ENCODE measurements around the gene LIME1.

The LIME1 gene

DNA sequence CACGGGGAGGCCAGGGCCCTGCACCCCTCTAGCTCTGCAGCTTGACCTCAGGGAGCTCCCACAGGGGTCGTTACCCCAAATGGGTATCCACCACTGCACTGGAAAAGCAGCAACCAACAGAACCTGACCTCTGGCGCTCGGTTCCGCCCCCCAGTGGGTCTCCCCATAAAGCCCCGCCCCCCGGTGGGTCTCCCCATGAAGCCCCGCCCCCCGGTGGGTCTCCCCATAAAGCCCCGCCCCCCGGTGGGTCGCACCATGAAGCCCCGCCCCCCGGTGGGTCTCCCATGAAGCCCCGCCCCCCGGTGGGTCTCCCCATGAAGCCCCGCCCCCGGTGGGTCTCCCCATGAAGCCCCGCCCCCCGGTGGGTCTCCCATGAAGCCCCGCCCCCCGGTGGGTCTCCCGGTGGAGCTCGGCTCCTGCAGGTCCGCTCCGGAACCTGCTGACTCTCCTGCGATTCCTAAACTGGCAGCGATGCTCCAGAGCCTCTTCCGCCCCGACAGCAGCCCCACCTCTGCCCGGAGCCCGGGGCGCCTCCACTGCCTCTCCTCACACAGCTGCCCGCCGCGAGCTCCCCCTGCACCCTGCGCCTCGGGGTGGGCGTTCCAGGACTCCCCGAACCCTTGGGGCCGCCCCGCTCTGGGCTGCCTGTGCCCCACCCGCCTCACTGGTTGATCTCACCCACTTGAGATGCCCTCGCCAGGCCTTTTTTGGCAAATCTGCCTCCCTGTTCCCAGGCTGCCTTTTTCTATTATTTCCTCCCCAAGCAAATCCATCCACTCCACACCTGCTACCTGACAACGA is 15.2 kb downstream of the LIME1 start:
- DNase-seq: no peak

DNA sequence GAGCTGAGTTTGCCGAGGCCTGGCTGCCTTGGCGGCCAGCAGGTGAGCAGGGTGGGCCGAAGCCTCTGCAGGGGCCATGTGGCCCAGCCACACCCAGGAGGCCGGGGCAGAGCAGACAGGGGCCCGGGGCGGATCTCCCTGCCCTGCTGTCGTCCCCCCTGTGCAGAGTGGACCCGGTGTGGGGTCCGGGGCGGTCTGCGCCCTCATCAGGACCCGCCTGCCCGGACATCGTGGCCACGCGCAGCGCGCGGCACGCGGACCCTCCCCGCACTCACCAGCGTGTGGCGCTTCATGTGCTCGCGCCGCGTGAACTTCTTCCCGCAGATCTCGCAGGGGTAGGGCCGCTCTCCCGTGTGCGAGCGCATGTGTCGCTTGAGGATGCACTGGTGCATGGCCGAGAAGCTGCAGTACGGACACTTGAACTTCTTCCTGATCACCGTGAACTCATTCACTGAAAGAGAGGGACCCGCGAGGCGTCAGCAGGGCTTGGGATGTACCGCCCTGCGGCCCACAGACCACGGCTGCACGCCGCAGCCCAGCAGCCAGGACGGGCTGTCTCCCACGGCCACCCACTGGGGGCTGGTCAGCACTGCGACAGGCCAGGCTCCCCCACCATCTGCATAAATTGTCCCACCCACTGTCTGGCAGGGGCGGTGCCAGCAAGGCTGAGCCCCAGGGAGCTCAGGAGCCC is 16.1 kb downstream of the LIME1 start:
- DNase-seq: no peak

DNA sequence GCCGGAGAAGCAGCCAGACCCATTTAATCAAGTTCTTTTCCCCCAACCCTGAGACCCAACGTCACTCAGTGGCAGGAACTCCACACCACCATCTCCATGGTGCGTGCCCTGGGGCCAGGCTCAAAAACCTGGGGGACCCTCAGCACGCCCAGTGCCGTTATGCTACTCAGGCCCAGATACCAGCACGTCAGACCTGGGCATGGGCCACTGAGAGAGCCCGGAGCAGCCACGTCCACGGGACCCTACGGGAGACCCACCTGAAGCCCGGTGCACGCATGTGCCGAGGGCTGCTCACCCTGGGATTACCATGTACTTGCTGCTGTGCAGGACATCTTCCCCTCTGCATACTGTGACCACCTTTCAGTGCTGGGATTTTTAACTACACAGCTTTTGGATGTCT is 16.9 kb downstream of the LIME1 start:
- no peak for DNase-seq

DNA sequence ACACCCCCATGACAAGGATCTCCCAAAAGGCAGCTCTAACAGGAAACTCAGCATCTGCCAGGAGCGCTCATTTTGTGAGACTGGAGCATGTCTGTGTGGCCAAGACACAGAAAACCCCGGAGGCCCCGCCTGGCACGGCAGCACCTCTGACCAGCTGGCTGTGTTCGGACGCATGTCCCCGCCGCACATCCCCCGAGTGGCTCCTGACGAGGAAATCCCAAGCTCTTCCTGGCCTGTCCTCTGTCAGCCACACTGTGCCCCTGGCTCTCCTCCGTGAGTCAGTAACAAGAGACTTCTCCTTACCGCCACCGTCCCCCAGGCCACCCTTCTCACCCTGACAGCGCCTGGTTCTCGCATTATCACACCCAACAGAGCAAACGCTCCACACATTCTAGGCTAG is 17.5 kb downstream of the LIME1 start:
- no peak for DNase-seq

DNA sequence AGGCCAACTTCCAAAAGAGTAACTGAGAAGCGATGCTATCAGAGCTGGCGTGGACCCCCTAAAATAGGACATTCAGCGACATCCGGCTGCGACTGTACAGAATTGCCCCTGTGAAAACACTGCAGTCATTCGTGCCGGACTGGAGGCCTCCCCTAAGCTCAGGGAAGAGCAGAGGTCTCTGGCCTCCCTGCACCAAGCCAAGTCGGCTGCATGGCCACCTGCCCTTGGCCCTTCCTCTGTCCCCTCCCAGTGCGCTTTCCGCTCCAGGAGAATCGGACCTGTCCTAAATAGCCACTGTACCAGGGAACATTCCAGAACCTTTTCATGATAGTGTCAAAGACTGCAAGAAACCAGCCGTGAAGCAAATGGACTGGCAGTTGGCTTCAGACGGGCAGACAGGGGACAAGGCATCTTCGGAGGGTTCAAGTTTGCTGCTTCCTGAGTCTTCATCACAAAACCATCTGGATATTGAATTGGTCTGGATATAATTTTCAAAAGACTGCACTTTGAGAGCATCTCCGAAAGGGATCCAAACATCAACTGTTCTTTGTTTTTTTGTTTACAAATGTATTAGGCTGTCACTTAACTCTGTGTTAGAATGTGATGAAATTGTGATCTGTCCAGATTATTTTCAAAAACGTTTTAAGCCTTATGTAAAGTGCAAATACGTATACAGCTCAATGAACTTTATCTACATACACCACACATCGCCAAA is 19.6 kb downstream of the LIME1 start:
- no peak for DNase-seq

DNA sequence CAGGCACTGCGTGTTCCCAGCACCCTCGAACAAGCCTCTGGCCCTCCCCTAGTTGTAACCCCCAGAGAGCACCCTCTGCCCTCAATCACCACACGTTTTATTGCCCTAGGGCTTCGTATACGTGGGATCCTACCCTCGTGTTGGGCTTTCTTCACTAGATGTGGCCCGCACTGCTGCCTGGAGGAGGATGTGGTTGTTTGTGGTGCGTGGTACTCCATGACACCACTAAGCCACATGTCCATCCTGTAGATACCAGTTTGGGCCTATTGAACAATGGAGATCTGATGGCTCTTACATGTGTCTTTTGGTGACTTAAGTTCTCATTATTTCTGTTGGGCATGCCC is 20.2 kb downstream of the LIME1 start:
- no peak for DNase-seq

DNA sequence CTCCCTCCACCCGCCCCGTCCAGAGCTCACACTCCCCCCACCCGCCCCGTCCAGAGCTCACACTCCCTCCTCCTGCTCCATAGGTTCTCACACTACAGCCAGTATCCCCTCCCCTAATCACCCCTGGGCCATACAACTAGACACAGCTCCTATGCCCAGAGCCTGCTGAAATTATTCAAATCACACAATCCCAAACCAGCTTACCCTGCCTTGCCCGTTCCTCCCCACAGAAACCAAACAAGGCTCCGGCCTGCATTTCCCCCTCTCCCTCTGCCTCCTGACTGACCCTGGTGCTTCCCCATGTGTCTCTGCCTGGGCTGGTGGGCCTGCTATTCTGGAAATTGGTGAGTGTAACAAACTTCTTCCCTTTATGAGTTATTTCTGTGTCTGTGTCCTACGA is 21.7 kb downstream of the LIME1 start:
- no peak for DNase-seq

DNA sequence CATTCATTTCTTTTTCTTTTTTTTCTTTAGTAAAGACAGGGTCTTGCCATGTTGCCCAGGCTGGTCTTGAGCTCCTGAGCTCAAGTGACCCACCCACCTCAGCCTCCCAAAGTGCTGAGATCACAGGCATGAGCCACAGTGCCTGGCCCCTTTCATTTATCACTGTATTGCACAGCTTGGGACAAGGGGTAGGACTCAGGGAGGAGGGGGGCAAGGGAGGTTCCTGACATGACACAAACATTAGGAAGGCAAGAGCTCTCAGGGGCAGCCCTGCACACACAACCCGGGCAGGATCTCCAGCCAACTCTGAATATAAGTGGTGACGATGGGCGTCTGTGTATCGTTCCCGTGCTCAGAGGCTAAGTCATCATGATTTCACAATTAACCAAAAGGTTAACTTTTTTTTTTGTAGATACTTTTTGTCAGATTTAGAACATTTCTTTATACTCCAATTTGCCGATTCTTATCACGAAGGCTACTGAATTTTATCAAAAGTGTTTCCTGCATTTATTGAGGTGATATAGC is 23.0 kb downstream of the LIME1 start:
- DNase-seq: peak in 1 of 3 donors; percentile 13

DNA sequence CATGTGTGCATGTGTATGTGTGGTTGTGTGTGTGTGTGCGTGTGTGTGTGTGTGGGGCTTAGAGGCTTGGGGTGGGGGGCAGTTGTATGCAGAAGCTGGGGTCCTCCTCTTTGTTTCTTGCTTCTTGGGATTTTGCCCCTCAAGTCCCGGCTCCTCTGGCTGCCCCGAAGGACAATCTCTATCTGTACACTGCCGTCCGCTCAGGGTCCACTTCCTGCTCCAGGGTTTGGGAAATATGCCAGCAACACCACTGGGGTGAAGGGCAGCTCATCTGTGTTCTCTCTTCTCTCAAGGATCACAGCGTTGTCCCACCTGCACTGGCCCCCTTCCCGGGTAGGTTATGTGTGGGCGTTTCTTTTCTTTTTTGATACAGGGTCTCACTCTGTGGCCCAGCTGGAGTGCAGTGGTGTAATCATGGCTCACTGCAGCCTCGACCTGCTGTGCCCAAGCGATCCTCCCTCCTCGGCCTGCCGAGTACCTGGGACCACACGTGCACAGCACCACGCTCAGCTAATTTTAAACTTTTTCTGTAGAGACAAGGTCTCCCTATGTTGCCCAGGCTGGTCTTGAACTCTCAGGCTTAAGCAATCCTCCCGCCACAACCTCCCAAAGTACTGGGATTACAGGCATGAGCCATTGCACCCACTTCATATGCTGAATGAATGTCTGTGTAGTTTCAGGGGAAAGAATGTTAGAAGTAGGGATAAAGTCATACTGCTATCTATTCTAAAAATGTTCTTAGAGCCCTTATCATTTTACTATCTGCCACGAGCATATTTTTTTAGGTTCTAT is 28.8 kb downstream of the LIME1 start:
- no peak for DNase-seq

DNA sequence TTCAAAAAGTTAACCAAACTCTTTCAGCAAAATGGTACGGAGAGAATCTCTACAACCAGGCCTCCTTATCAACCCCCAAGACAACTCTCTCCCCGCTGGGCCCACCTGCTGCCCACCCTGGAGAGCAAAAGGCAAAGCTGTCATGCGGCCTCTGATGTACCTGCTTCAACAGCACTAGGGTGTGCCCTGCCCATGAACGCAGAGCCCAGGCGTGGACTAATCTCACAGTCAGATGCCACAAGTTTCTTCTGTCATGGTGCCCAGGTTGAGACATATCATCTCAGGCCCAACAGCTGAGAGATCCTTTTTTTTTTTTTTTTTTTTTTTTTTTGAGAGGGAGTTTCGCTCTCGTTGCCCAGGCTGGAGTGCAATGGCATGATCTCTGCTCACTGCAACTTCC is 29.4 kb downstream of the LIME1 start:
- DNase-seq: no peak

DNA sequence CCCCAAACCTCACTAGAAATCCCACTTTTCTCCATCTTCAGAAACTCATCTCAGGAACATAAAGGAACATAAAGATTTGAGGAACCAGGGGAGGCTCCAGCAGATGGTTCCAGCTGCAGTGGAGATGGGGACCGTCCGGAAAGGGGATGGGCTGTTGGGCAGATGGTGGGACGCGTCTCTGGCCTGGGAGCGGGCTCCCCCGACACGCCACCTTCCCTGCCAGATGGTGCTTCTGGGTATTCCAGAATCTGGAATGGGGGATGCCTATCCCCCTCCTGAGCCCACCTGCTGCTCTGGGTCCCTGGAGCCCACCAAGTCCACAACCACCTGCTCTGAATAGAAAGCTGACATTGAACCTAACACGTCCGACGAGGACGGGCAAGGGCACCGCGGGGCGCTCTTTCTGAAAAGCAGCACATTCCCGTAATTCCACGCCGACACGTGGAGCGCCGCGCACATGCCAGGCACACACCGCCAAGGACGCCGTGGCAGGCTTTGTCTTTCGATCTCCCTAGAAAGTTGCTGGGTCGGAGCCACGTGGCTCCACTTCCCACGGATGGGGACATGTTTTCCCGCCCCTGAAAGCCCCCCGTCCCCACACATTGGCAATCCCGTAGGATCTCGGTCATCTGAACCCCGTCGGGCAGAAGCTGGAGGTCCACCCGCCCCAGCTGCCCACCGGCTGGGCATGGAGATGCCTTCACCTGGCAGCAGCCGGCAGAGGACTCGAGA is 30.4 kb downstream of the LIME1 start:
- DNase-seq: no peak

DNA sequence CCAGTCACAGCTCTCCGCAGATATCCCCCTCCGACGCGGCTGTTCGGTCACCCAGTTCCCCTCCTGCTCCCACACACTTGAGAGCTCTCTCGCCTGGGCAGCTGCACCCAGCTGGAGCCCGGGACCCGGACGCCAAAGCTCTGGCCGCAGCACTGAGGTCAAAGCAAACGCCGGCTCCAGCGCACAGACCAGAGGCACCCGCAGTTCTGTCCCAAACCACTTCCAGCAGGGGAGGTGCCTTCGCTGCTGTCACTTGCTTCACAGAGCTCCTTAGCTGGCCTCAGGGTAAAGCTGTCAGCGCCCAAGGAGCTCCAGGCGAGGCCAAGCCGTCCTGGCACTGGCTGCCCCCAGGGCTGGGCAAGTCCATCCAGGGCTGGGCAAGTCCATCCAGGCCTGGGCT is 31.0 kb downstream of the LIME1 start:
- no peak for DNase-seq

DNA sequence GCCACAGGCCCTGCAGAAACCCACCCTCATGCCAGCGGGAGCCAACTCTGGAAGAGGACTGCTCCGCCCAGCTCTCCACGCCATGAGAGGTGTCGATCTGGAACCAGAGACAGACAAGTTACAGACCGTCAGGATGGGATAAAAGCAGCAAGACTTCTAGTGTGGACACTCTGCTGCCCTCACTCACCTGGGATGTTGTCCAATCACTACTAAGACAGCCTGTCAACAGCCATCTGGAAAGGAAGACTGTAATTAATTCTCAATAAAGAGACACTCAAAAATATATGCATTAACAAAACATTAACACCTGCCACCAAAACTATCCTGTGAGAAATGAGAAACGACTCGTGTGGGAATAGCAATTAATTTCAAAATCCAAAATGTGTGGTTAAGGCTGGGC is 31.4 kb downstream of the LIME1 start:
- no peak for DNase-seq

DNA sequence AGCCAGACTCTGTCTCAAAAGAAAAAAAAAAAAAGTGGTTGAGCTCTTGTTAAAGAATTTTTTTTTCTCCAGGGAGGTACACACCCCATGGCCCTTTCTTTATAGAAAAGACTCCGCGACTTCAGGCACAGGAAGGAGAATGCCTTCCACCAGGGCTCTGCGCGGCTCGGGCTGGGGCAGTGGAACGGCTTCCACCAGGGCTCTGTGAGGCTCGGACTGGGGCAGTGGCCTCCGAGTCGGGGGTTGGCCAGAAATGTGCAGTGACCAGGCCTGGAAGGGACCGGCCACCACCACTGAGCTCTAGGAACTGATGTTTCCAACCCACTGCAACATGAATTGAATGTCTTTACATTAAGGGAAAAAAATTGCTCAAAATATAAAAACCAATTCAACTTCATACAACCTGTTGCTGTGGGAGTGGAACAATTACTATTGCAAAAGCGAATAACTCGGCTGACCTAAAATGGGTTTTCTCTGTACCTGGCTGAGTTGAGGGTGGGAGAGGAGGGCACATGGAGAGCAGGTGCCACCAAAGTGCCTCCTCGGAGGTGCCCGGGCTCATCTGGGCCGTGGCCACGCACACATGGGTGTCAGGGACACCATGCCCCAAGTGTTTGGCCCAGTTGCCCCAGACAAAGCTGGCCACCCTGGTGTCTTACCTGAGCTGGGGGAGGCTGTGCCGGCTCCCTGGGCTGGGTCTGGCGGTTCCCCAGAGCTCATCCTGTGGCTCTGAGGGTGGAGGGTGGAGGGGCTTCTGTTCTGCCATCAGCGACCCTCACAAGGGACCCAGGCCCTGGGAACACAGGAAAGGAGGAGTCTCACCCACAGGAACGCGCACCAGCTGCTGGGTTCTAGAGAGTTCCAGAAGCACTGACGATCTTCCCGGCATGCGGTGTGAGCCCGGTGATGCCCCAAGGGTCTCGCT is 32.4 kb downstream of the LIME1 start:
- DNase-seq: no peak

DNA sequence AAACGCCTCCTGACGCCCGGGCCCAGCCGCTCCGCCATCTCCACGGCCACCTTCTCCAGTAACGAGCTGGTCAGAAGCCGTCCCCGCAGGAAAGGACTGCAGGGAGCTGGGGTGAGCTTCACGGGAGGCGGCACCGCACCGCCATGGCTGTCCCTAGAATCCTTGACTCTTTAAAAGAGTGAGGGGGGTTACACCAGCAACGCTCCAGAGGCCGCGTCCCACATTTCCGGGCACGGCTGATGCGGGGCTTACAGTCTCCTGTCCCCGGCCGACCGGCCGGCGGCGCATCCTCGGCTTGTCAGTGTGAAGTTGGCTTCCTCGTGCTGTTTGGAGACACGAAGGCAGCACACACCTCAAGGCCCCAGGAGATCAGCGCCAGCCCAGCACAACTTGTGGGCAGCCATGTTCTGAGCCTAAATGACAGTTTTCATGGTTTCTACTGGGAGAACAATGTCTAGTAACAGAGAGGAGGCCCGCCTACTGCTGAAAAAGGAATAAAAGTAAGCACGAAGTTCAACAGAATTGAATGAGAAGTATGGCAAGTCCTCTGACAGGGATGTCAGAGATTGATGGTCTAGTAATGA is 33.5 kb downstream of the LIME1 start:
- DNase-seq: no peak

DNA sequence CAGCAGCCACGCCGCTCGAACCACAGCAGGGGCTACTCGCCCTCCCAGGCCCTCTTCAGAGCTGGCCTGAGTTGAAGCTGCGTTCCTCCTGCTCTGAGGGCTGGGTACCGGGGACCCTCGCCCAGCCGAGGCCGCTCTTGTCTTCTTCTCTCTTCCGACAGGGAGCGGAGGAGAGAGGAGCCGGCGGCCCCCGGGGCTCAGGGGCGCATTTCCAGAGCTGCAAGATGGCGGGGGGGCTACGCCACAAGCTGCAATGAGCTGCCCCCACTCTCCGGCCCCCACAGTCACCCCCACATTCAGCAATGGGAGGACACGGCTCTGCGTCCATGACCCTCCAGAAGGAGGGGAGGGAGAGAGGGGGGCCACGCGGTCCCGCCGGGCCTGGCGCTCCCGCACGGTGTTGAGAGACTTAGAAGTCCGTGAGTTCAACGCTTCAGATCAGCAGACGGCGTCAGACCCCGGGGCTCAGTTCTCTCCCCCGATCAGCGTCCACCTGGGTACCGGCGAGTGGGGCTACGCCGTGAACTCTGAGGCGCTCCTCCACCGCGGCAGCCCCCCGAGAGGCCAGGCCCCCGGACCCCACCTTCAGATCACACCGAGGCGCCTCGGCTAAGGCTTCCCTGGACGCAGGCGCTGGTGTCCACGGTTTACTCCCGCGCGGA is 34.7 kb downstream of the LIME1 start:
- DNase-seq: no peak

DNA sequence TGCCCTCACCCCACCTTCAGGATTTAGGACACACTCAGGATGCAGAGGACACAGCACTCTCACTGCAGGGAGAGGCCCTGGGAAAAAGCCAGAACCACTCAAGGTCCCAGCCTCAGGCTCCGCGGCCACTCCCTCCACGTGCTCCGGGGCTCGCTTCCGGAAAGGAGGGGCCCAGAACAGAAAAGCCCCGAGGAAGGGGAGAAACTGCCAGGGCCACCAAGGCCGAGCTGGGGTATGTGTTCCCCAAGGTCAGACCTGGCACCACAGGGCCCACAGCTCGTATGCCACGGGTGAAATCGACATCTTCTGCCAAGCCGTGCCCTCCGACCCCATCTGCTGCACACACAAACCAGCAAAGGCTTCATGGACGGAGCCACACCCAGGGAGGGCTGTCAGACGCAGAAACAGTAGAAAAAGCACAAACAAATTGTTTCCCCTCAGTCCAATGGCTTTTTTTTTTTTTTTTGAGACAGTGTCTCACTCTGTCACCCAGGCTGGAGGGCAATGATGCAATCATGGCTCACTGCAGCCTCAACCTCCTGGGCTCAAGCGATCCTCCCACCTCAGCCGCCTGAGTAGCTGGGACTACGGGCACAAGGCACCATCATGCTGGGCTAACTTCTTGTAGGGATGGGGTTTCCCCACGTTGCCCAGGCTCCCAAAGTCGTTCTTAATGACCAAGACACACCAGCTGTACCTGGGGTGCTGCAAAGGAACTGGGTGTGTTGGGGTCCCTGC is 36.5 kb downstream of the LIME1 start:
- peak in 2 of 3 donors; percentile 26 to 33 for DNase-seq

DNA sequence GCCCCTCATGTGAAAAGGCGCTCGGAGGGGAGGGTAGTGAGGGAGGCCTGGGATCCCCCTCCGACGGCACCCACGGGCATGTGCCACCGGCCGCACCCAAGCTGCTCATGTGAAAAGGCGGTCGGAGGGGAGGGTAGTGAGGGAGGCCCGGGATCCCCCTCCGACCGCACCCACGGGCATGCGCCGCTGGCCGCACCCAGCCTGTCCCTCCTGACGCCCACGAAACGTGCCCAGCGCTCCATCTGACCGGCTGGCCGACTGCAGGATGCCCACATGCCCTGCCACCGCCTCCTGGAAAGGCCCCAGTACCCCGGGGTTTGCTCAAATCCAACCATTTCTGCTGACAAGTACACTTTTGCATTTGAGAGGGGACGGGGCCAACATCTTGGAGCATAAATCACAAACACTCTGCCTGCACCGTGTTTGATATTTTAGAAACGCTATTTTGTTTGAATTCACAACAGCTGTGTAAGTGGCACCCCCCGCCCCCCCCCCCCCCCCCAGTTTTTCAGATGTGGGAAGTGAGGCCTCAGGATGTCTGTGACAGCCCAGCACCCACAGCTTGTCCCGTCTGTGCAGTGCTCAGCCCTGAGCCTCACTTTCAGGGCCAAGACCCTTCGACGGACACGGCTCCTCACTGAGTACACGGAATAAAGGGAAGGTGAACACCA is 37.2 kb downstream of the LIME1 start:
- DNase-seq: no peak

DNA sequence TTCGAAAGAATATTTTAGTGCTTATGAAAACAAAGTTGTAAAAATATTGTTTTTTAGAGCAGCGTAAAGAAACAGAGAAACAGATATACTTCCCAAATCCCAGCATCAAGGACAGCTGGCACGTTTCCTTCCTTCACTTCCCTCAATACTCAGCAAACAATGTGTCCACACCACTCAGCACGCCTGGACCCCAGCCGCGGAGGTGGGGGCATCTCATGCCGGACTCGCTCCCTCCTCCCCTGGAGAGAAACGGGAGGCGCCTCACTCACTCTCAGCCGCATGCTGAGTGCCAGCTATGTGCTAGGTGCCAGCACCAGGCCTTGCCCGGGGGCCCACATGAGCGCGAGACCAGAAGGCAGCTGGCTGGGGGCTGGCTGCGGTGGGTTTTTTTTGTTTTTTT is 37.8 kb downstream of the LIME1 start:
- no peak for DNase-seq
